ENCODE data around the gene MTM1. TPM values are rescaled to one million over a fixed set of nuclear protein-coding genes. Genes with fewer than 3 reads are reported as not detected.
A peak's percentile ranks its signal among the peaks of the same experiment; 100 is the strongest.

Gene MTM1
- total RNA-seq, 4 donors from 2014 or later: 12.7 to 73.2 (median 44.7) TPM

DNA sequence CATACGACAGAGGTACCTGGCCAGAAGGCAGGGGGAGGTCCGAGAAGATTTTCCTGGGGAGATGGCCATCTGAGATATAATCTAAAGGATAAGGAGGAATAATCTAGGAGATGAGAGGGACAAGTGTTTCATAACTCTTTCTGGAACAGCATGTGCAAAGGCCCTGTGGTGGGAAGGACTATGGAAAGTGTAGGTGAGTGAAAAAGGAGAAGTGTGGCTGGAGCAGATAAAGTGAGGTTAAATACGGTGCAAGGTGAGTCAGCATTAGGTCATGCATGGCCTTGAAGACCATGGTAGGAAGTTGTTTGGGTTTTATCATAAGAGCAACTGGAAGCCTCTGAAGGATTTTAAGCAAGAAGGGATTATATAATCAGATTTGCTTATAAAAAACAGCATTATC lies 34.6 kb upstream of the MTM1 start:
- in situ Hi-C loops (cut with MboI; ENCODE audit: low pct_ligation_motif_present in 1 of 4, low pct_unique_long_range_greater_than_20kb in 1 of 4, low sequenced_read_pairs in 3 of 4): no loop called here
- Histone ChIP-seq H3K4me3 (no peak overlapping the region), H3K27me3 (no peaks in the 10 kb centered on the region), H3K27ac (no peak overlapping the region), H3K9me3 (no peaks in the 10 kb centered on the region), H3K4me1 (no peaks in the 10 kb centered on the region), H3K36me3 (no peaks in the 10 kb centered on the region)
- TF ChIP-seq EP300 (IDR thresholded peaks at IDR 0.05; ENCODE audit: low read depth): no peak
- TF ChIP-seq POLR2AphosphoS5 (IDR thresholded peaks at IDR 0.05): no peak
- no peak for TF ChIP-seq POLR2A (IDR thresholded peaks at IDR 0.05)
- TF ChIP-seq, protein P1, sequence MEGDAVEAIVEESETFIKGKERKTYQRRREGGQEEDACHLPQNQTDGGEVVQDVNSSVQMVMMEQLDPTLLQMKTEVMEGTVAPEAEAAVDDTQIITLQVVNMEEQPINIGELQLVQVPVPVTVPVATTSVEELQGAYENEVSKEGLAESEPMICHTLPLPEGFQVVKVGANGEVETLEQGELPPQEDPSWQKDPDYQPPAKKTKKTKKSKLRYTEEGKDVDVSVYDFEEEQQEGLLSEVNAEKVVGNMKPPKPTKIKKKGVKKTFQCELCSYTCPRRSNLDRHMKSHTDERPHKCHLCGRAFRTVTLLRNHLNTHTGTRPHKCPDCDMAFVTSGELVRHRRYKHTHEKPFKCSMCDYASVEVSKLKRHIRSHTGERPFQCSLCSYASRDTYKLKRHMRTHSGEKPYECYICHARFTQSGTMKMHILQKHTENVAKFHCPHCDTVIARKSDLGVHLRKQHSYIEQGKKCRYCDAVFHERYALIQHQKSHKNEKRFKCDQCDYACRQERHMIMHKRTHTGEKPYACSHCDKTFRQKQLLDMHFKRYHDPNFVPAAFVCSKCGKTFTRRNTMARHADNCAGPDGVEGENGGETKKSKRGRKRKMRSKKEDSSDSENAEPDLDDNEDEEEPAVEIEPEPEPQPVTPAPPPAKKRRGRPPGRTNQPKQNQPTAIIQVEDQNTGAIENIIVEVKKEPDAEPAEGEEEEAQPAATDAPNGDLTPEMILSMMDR (IDR thresholded peaks at IDR 0.05): no peak
- 71 to 93% methylated on average over 2 to 3 of the region's 3 CpGs for WGBS, 2 donors (ENCODE audit: low coverage in 1 of 2)
- intact Hi-C loops (cut with DNase I; ENCODE audit: low total_unique reads): no loop called here
- no peak for DNase-seq

DNA sequence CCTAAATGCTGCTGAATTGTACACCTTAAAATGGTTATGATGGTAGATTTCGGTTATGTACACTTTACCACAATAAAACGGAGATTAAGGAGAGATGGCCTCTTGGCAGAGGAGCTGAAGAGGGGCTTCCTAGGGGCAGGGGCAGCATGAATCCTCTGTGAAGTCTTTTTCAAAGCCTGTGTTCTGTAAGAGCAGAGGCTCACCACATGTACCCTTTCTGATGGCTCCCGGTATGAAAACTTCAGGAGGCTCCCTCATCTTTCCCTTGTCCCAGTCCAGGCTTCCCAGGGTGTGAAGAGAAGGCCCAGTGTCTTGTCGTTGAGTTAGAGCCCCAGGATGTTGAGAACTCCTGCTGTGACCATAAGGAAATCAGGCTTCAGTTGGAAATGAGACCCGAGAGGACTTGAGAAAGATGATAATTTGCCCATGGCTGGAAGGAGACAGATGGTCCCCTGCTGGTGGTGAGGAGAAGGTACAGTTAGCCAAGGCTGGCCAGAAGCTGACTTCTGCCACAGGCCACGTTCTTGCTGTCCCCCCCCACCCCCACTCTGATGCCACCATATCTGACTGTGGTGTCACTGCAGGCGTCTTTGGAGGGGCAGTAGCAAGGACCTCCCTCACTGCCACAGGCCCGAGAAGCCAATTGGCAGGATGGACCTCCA lies 31.8 kb upstream of the MTM1 start:
- H3K27ac ChIP-seq: no peak overlapping the region
- H3K27me3 ChIP-seq: no peaks in the 10 kb centered on the region
- no peak for DNase-seq
- 56% methylated on average over 8 of the region's 8 CpGs; no CpG with 5 or more reads in 1 of the 2 donors for WGBS, 2 donors (ENCODE audit: low coverage in 1 of 2)
- in situ Hi-C loops (cut with MboI; ENCODE audit: low pct_ligation_motif_present in 1 of 4, low pct_unique_long_range_greater_than_20kb in 1 of 4, low sequenced_read_pairs in 3 of 4) (no loop called here), intact Hi-C loops (cut with DNase I; ENCODE audit: low total_unique reads) (no loop called here)
- TF ChIP-seq, protein P1 (IDR thresholded peaks at IDR 0.05): peak in 1 of 5 experiments; percentile 18
- no peak for TF ChIP-seq POLR2A (IDR thresholded peaks at IDR 0.05)
- no peaks in the 10 kb centered on the region for H3K36me3 ChIP-seq
- H3K9me3 ChIP-seq: no peaks in the 10 kb centered on the region
- H3K4me3 ChIP-seq: no peak overlapping the region
- no peaks in the 10 kb centered on the region for H3K4me1 ChIP-seq

DNA sequence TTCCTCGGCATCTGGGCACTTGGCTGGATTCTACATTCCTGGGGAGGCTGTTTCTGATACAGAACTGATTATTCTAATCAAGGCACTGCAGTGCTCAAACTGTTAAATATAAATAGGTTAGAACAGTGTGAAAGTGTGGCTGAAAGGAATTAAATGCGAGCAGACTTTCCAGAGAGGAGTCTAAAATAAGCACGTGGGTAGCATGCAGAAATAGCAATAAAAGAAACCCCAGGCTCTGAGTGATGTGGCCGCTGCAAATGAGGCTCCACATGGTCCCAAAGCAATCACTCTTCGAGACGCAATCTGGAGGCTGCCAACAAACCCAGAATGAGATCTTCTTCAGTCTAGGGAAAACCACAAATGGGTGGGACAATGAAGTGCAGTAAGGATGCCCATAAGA lies 30.6 kb upstream of the MTM1 start:
- DNase-seq: no peak
- Histone ChIP-seq H3K4me3 (no peak overlapping the region), H3K36me3 (no peaks in the 10 kb centered on the region), H3K27ac (no peak overlapping the region), H3K9me3 (no peaks in the 10 kb centered on the region), H3K27me3 (no peaks in the 10 kb centered on the region), H3K4me1 (no peaks in the 10 kb centered on the region)
- intact Hi-C loops (cut with DNase I; ENCODE audit: low total_unique reads): no loop called here
- WGBS, 2 donors (ENCODE audit: low coverage in 1 of 2): 72 to 100% methylated on average over 1 to 6 of the region's 6 CpGs
- in situ Hi-C loops (cut with MboI; ENCODE audit: low pct_ligation_motif_present in 1 of 4, low pct_unique_long_range_greater_than_20kb in 1 of 4, low sequenced_read_pairs in 3 of 4): no loop called here
- no peak for TF ChIP-seq POLR2A (IDR thresholded peaks at IDR 0.05)
- TF ChIP-seq POLR2AphosphoS5 (IDR thresholded peaks at IDR 0.05): no peak
- TF ChIP-seq EP300 (IDR thresholded peaks at IDR 0.05; ENCODE audit: low read depth): no peak
- TF ChIP-seq, protein P1 (IDR thresholded peaks at IDR 0.05): no peak

DNA sequence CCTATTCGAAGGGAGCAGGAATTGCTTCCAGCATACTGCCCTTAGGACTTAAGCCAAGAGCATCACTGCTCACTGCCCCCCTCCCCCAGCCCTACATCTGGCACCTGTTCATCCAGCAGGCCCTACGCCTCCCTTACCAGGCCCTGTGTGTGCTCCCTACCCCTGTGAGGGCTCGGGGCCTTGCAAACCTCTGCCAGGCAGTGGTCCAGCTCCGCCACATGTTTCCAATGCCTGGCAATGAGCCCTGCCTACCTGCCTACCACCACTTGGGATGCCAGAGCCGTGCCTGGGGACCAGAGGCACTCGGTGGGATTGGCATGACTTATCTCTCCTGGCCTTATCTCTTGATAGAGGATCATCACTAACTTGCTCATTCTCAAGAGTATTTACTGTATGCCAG lies 27.5 kb upstream of the MTM1 start:
- 63% methylated on average over 6 of the region's 6 CpGs; no CpG with 5 or more reads in 1 of the 2 donors for WGBS, 2 donors (ENCODE audit: low coverage in 1 of 2)
- no peak overlapping the region for H3K27ac ChIP-seq
- no peaks in the 10 kb centered on the region for H3K36me3 ChIP-seq
- no peaks in the 10 kb centered on the region for H3K4me1 ChIP-seq
- H3K4me3 ChIP-seq: no peak overlapping the region
- DNase-seq: no peak
- intact Hi-C loops (cut with DNase I; ENCODE audit: low total_unique reads): loop anchor here (5.0 kb wide), 1 partner anchor 174 kb away; no protein-coding TSS in a partner anchor
- TF ChIP-seq POLR2AphosphoS5 (IDR thresholded peaks at IDR 0.05) (no peak), EP300 (IDR thresholded peaks at IDR 0.05; ENCODE audit: low read depth) (no peak), POLR2A (IDR thresholded peaks at IDR 0.05) (no peak)
- TF ChIP-seq, protein P1 (IDR thresholded peaks at IDR 0.05): no peak
- no peaks in the 10 kb centered on the region for H3K27me3 ChIP-seq
- in situ Hi-C loops (cut with MboI; ENCODE audit: low pct_ligation_motif_present in 1 of 4, low pct_unique_long_range_greater_than_20kb in 1 of 4, low sequenced_read_pairs in 3 of 4): no loop called here
- H3K9me3 ChIP-seq: no peaks in the 10 kb centered on the region
